HAP-1 (cell line): Measurements from ENCODE around the gene VWA8.

Source experiments
- DNase-seq, 2 experiments: peaks; one replicate each; pipeline ENCODE4 v3.0.0-alpha.2; 2016 to 2020; ENCODE audit warnings: low spot score in 2 of 2
- H3K27me3 ChIP-seq: fragments of 250-450 bp; sonication (Bioruptor Pico); 2 replicates; pipeline ENCODE4 v1.5.1; 2020; ENCODE audit warnings: low read depth, mild to moderate bottlenecking, moderate library complexity
- H3K36me3 ChIP-seq: fragments of 250-450 bp; sonication (Bioruptor Pico); replicated peaks from 2 replicates; pipeline ENCODE4 v1.5.1; 2020; ENCODE audit warnings: mild to moderate bottlenecking
- H3K4me1 ChIP-seq: fragments of 250-450 bp; sonication (Bioruptor Pico); 2 replicates; pipeline ENCODE4 v1.5.1; 2020; ENCODE audit warnings: mild to moderate bottlenecking
- H3K4me3 ChIP-seq: fragments of 250-450 bp; sonication (Bioruptor Pico); 2 replicates; pipeline ENCODE4 v1.5.1; 2020; ENCODE audit warnings: mild to moderate bottlenecking, moderate library complexity
- H3K9me3 ChIP-seq: fragments of 250-450 bp; sonication (Bioruptor Pico); 2 replicates; pipeline ENCODE4 v1.5.1; 2020; ENCODE audit warnings: mild to moderate bottlenecking, moderate library complexity
- in situ Hi-C: fragments of 300-500 bp; cut with MboI; formaldehyde crosslinking; loops from 3 replicates; pipeline ENCODE4 v1.14.3; 2020; ENCODE audit warnings: low sequenced_read_pairs, inconsistent platforms, mixed read lengths

The VWA8 gene

DNA sequence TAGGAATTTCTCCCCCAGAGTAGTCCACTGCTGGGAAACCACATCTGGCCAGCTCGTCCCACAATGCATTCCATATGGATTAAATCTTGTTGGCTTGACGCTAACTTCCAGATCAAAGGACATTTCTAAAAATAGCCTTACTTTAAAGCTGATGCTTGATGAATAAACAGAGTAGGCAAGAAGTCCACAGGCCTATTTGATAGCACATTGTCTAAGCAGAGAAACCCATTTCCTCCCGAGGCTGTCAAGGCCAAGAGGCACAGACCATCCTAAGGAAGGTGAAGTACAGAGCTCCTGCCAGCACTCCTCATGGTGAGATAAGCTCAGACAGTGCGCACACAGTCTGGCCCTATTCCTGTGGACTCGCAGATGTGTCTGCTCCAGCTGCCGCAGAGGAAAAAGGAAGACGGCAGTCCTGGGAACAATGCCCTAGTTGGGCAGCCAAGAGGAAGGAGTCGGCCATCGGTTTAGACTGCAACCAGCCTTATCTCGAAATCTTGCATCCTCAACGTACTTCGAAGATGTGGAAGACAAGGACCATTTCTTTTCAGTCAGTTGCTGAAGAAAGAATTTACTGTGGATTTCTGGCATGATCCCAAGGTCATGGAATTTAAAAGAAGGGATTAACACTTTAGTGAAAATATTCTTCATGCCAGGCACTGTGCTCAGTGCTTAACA, 346.8 kb downstream of the VWA8 start:
- no peaks in the 10 kb centered on the region for H3K9me3 ChIP-seq
- DNase-seq = peak; percentile 49 to 76
- no peak overlapping the region for H3K4me3 ChIP-seq
- in situ Hi-C loops = no loop called here
- H3K4me1 ChIP-seq = peaks cover 17% of the 10 kb centered on the region
- no peaks in the 10 kb centered on the region; the same call in 1 of the 2 replicates for H3K36me3 ChIP-seq
- H3K27me3 ChIP-seq = no peaks in the 10 kb centered on the region

DNA sequence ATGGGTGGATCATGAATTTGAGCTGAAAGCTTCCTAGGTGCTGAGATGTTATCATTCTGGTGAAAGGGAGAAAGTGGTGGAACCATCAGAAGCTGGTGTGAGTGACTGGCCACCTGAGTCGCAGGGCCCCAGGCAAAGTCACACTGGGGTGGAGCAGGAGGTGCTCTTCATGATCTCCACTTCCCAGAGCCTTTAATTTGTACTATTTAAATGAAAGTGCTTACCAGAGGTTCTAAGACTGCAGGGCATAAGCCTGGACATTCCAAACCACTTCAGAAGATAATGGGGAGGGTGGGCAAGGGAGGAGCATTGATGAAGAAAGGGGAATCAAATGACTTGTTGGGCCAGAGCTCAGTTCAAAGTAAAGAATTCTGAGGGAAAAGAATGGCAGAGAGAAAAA, 347.4 kb downstream of the VWA8 start:
- in situ Hi-C loops = no loop called here

DNA sequence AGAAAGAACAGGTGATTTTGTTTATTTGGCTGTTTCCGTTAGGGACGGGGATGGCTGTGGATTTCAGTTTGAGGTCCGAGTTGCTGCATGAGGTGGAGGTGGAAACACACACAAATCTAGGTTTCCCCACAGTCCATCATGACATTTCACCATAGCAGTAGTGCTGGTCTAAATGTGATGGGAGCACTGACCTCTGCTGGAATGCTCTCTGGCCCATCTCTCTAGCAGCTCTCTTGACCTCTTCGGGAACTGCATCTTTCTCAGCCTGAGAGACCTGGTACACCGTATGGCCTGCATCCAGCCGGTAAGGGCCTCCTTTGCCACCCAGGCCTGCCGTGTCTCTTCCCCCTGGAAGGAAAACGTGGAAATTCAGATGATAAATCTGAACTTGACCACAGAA, 349.5 kb downstream of the VWA8 start:
- no peak for DNase-seq
- Histone ChIP-seq H3K9me3 (no peaks in the 10 kb centered on the region), H3K4me1 (peaks cover 17% of the 10 kb centered on the region), H3K27me3 (no peaks in the 10 kb centered on the region), H3K4me3 (no peak overlapping the region), H3K36me3 (no peaks in the 10 kb centered on the region; the same call in 1 of the 2 replicates)
- in situ Hi-C loops = no loop called here

More for the DNA sequence above, 347.4 kb downstream of the VWA8 start:
- no peak for DNase-seq
- H3K4me3 ChIP-seq = no peak overlapping the region
- H3K9me3 ChIP-seq = no peaks in the 10 kb centered on the region
- H3K4me1 ChIP-seq = peaks cover 17% of the 10 kb centered on the region
- H3K36me3 ChIP-seq = no peaks in the 10 kb centered on the region; the same call in 1 of the 2 replicates
- H3K27me3 ChIP-seq = no peaks in the 10 kb centered on the region

DNA sequence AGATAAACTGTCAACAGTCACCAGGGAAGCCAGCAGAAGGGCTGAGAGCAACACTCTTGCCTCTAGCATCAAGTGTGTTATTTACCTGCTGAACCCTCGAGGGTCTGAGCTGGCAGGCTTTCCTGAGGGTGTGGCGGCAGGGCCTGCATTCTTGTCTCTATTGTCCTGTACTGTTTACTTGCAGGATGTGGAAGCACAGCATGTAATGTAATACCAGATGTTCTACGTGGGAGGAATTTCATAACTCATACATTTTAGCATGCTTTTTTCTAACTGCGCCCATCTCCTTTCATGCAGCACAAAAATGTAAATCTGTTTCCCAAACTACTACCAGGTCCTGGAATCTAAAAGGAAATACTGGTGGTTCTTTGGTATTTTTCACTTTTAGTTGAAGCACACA, 350.5 kb downstream of the VWA8 start:
- Histone ChIP-seq H3K4me1 (peaks cover 17% of the 10 kb centered on the region), H3K4me3 (no peak overlapping the region), H3K9me3 (no peaks in the 10 kb centered on the region), H3K36me3 (no peaks in the 10 kb centered on the region; the same call in 1 of the 2 replicates), H3K27me3 (no peaks in the 10 kb centered on the region)
- DNase-seq = no peak
- in situ Hi-C loops = no loop called here

DNA sequence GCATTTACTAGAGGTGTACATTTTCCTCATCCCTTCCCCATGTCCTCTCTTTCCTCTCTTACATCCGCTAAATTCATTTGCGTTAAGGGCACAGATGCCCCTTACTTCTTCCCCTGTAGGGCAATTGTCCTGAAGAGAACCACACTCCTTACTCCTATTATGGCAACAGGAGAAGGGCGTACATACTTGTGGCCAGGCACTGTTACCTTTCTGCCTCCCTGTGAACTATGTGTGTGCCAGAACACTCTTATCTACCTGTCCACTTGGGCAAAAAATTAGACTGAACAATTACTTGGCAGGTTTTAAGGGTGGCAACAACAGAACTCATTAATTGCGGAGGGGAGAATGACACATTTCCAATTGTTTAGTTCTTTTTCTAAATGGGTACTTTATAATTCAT, 351.1 kb downstream of the VWA8 start:
- no peaks in the 10 kb centered on the region for H3K9me3 ChIP-seq
- H3K4me1 ChIP-seq = peaks cover 14% of the 10 kb centered on the region
- H3K36me3 ChIP-seq = peaks cover 2% of the 10 kb centered on the region; the same call in 1 of the 2 replicates
- H3K27me3 ChIP-seq = no peaks in the 10 kb centered on the region
- no peak overlapping the region for H3K4me3 ChIP-seq
- in situ Hi-C loops = no loop called here
- DNase-seq = no peak

DNA sequence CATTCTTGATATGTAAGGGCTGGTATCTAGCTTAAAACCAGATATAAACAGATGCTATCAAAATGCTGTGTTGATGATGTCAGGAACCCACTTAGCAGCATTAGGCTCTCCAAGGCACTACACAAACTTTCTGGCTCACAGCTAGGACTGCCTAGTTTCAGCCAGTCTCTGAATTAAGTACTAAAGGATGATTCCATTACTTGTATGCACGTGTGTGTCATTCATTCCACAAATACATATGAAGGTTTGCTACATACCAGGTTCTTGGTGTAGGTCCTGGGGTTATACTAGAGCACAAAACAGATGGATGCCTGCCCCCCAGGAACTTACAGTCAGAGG, 352.1 kb downstream of the VWA8 start:
- in situ Hi-C loops = no loop called here
- peaks cover 2% of the 10 kb centered on the region; the same call in 1 of the 2 replicates for H3K36me3 ChIP-seq
- H3K9me3 ChIP-seq = no peaks in the 10 kb centered on the region
- H3K4me3 ChIP-seq = no peak overlapping the region
- H3K27me3 ChIP-seq = no peaks in the 10 kb centered on the region
- DNase-seq = no peak
- H3K4me1 ChIP-seq = peaks cover 4% of the 10 kb centered on the region

DNA sequence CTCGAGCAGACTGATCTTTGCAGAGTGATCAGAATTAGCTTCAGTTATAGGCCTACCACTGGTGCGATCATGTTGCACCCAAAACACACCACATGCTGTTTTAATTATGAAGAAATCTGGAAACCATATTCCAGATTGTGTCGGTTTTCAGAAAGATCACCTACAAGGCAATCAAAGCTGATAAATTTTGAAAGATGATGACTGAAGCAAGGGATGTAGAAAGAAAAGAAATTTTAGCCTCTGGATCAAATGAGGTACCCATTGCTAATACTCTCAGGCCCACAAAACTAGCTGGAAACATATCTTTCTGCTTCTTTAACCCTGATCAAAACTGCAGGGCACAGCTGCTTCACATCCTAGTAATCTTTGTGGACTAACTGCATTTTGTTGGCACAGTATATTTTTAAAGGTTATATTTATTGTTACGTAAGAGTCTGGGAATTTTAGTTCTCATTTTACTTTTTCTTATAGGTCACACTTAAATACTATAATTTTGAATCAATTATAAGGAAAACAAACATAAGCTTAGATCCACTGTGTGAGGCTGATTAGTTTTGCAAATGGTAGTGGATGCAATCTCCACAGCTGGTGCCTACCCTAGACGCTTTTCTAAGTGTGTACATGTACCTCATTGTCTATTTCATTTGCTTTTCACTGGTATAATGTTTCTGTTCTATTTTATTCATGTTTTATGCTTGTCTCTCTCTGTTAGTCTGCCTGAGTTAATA, 352.6 kb downstream of the VWA8 start:
- in situ Hi-C loops = no loop called here
- H3K36me3 ChIP-seq = peaks cover 2% of the 10 kb centered on the region; the same call in 1 of the 2 replicates
- no peak overlapping the region for H3K4me3 ChIP-seq
- H3K4me1 ChIP-seq = no peaks in the 10 kb centered on the region
- no peak for DNase-seq
- H3K27me3 ChIP-seq = no peaks in the 10 kb centered on the region
- no peaks in the 10 kb centered on the region for H3K9me3 ChIP-seq

DNA sequence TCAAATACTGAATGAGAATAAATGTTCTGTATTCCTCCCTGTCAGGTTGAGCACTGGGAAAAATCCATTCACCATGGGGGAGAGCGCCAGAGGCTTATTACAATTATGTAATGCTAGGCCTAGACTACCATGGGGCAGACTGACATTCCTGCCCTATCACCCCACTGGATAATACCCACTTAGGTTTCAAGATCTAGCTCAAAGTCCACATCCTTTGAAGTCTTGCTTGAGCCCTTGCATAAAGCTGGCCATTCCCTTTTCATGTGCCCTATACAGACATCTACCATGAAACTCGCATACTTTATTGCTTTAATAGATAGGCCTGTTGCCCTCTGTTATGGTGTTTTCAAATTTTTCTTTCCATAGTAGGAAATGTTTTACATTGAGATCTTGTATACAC, 354.3 kb downstream of the VWA8 start:
- no peaks in the 10 kb centered on the region for H3K4me1 ChIP-seq
- H3K27me3 ChIP-seq = no peaks in the 10 kb centered on the region
- no peak for DNase-seq
- no peak overlapping the region for H3K4me3 ChIP-seq
- no peaks in the 10 kb centered on the region for H3K9me3 ChIP-seq
- H3K36me3 ChIP-seq = peaks cover 2% of the 10 kb centered on the region; the same call in 1 of the 2 replicates
- in situ Hi-C loops = no loop called here

DNA sequence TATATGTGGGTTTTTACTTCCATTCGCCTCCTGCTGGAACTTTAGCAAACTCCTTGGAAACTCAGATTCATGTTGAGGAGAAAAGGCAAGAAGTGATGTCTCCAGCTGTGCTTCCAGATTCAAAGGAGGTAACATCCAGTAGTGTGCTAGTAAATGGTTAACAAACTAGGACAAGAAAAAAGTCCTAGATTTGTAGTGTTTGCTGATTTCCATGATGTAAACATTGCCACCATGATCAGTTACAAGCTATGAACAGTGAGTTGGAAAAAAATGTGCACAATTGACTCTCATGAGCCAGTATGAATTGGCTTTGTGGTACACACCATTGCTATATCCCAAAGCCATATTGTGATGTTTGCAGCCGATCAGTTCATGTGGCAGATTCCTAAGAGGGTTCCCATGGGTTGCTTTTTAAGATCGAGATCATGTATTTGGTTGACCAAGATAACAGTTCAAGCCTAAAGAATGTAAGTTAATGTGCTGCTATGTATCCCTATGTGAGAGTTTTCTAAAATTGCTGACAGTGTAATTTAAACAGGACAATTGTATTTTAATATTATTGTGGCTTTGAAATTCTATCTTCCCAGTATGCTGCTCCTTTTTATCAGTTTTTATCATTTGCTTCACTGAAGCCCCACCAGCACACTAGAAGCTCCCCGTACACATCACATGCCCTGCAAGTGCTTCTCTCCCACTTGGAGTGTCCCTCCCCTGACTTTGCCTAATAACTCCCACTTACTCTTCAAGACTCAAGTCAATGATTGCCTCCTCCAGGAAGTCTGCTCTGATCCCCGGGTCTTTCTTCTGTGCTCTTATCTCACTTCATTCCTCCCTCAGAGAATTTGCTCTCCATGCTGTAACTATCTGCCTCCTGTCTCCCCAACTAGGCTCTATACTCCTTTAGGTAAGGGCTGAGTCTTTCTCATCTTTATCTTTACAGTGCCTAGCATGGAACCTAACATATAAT, 355.3 kb downstream of the VWA8 start:
- in situ Hi-C loops = no loop called here

DNA sequence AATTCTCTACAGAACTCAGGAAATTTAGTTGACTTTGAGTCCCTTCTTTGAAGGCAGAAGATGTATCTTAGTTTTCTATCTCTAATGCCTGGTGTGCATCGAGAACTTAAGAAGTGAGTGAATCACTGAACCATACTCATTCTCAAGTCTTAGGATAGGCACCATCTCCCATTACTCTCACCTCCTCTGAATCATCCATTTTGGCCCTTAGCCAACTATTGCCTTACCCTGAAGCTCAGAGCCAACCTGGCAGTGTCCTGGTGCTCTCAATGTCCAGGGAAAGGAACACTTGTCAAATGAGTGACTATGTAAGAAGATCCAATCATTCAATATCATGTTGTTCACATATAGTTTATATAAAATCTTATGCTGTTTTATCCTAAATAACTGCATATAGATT, 357.0 kb downstream of the VWA8 start:
- Histone ChIP-seq H3K4me1 (no peaks in the 10 kb centered on the region), H3K27me3 (no peaks in the 10 kb centered on the region), H3K4me3 (no peak overlapping the region), H3K9me3 (no peaks in the 10 kb centered on the region), H3K36me3 (peaks cover 2% of the 10 kb centered on the region; the same call in 1 of the 2 replicates)
- in situ Hi-C loops = no loop called here
- no peak for DNase-seq

More for the DNA sequence above, 355.3 kb downstream of the VWA8 start:
- H3K27me3 ChIP-seq = no peaks in the 10 kb centered on the region
- DNase-seq = no peak
- no peaks in the 10 kb centered on the region for H3K4me1 ChIP-seq
- no peak overlapping the region for H3K4me3 ChIP-seq
- peaks cover 2% of the 10 kb centered on the region; the same call in 1 of the 2 replicates for H3K36me3 ChIP-seq
- no peaks in the 10 kb centered on the region for H3K9me3 ChIP-seq

DNA sequence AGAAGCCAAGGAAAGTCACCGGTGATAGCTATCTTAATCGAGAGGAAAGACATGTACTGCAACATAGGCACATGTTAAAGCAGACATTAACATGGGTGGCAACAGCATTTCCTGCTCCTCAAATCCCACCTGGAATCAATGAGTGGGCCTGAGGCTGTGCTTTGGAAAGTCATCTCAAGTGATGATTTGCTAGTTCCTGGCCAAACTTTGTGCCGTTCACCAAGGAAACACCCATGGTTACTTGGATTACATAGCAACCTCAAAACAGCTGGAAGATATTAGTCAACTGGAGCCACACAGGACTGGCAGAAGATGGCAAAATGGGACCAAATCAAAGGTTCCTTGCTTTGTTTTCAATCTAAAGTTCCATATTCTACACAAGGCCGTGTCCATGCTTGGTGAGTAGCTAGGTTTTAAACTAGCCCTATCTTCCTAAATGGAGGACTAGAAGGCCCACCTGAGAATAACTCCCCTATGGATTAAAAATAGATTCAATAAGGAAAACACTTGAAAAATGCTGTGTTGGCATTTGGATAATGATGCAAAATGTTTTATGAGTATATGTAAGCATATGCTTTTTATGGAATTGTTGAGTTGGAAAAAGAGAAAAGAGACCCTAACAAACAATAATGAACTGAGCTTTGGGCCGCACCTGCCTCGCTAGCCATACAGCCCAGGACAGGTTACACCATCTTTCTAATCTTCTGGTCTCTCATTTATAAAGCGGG, 359.0 kb downstream of the VWA8 start:
- peaks cover 2% of the 10 kb centered on the region; the same call in 1 of the 2 replicates for H3K36me3 ChIP-seq
- H3K4me1 ChIP-seq = no peaks in the 10 kb centered on the region
- DNase-seq = no peak
- no peak overlapping the region for H3K4me3 ChIP-seq
- H3K27me3 ChIP-seq = no peaks in the 10 kb centered on the region
- H3K9me3 ChIP-seq = no peaks in the 10 kb centered on the region
- in situ Hi-C loops = no loop called here

DNA sequence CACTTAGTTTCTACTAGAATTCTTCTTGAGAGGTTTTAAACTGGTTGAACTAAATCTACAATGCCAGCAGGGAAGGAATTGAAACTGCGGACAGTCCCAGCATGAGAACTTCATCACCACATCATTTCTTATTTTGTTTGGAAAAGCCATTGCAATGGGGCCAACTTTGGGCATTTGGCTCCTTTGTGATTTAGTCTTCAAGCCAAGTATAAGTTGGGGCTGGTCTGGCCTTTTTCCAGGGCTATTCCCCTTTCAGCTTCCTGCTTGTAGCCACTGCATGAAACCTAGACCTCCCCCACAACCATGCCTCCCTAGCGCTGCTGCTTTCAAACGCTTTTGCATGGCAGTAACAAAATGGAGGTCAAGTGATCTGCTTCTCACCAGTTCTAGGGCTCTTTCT, 361.3 kb downstream of the VWA8 start:
- no peaks in the 10 kb centered on the region for H3K27me3 ChIP-seq
- DNase-seq = no peak
- H3K4me3 ChIP-seq = no peak overlapping the region
- peaks cover 7% of the 10 kb centered on the region for H3K4me1 ChIP-seq
- H3K9me3 ChIP-seq = no peaks in the 10 kb centered on the region
- H3K36me3 ChIP-seq = no peaks in the 10 kb centered on the region
- in situ Hi-C loops = no loop called here

DNA sequence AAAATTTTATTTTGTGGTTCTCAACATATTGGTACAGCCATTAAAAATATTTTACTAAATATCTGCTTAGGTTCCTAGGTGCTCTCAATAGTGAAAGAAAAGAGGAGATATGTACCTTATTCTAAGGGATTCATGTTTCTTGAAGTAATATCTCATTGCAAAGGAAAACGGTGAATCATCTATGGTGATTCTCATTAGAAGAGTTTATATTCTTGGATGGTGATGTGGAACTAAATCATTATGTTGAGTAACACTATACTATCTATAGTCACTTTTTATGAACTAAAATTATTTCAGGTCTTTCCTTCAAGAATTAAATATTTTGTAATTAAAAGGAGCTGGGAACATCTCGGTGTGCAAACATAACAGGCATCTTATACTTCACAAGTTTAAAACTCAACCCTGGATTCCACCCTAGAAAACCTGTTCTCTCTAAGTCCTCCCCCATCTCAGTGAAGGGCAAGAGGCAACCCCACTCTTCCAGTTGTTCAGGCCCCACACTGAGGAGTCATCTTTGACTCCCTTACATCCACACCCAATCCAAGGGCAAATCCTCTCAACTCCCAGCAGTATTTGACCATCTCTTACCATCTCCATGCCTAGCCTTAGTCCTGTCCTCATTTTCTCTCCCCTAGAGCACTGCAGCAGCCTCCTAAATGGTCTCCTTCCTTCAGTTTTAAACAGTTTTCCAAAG, 363.4 kb downstream of the VWA8 start:
- in situ Hi-C loops = no loop called here
- Histone ChIP-seq H3K9me3 (no peaks in the 10 kb centered on the region), H3K4me1 (peaks cover 7% of the 10 kb centered on the region), H3K27me3 (no peaks in the 10 kb centered on the region), H3K4me3 (no peak overlapping the region), H3K36me3 (no peaks in the 10 kb centered on the region)
- DNase-seq = no peak
